Liver (tissue), 3 donors: Measurements from ENCODE around the gene EIPR1.

Experiments
- EGR1 ChIP-seq, 2 donors: IDR thresholded peaks; 2 replicates each; pipeline ENCODE4 v1.6.1; 2016 to 2018; ENCODE audit warnings: antibody characterized with exemption in 2 of 2, low read depth in 2 of 2
- GABPA ChIP-seq, 2 donors: IDR thresholded peaks in 1 of 2; conservative IDR thresholded peaks in 1 of 2; 2 replicates each; pipeline ENCODE4 v1.6.1; 2016; ENCODE audit warnings: antibody characterized with exemption in 2 of 2, mild to moderate bottlenecking in 1 of 2, moderate library complexity in 1 of 2
- RAD21 ChIP-seq, 2 donors: IDR thresholded peaks; 2 replicates each; pipeline ENCODE4 v1.6.1; 2016; ENCODE audit warnings: antibody characterized with exemption in 2 of 2, mild to moderate bottlenecking in 2 of 2
- REST ChIP-seq: IDR thresholded peaks from 2 replicates; pipeline ENCODE4 v1.6.1; 2016; ENCODE audit warnings: antibody characterized with exemption, mild to moderate bottlenecking
- RXRA ChIP-seq, 2 donors: IDR thresholded peaks; 2 replicates each; pipeline ENCODE4 v1.6.1; 2017 to 2018; ENCODE audit warnings: antibody characterized with exemption in 2 of 2, mild to moderate bottlenecking in 1 of 2
- TAF1 ChIP-seq: conservative IDR thresholded peaks from 2 replicates; pipeline ENCODE4 v1.6.1; 2016; ENCODE audit warnings: antibody characterized with exemption, mild to moderate bottlenecking
- YY1 ChIP-seq: IDR thresholded peaks from 2 replicates; pipeline ENCODE4 v1.6.1; 2016; ENCODE audit warnings: antibody characterized with exemption, mild to moderate bottlenecking
- ZBTB33 ChIP-seq: IDR thresholded peaks from 2 replicates; pipeline ENCODE4 v1.6.1; 2016; ENCODE audit warnings: antibody characterized with exemption
- TF ChIP-seq, protein P1 (sequence below): fragments of 150-350 bp; IDR thresholded peaks from 2 replicates; pipeline ENCODE4 v1.5.1; 2017; ENCODE audit warnings: improper control_type of control experiment, low read depth, low read length; ENCODE audit not compliant: missing input control
- donor health status: healthy.
- donor health status: healthy.

- TF ChIP-seq, protein P1, sequence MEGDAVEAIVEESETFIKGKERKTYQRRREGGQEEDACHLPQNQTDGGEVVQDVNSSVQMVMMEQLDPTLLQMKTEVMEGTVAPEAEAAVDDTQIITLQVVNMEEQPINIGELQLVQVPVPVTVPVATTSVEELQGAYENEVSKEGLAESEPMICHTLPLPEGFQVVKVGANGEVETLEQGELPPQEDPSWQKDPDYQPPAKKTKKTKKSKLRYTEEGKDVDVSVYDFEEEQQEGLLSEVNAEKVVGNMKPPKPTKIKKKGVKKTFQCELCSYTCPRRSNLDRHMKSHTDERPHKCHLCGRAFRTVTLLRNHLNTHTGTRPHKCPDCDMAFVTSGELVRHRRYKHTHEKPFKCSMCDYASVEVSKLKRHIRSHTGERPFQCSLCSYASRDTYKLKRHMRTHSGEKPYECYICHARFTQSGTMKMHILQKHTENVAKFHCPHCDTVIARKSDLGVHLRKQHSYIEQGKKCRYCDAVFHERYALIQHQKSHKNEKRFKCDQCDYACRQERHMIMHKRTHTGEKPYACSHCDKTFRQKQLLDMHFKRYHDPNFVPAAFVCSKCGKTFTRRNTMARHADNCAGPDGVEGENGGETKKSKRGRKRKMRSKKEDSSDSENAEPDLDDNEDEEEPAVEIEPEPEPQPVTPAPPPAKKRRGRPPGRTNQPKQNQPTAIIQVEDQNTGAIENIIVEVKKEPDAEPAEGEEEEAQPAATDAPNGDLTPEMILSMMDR = no peak
- TF ChIP-seq EGR1 (IDR thresholded peaks at IDR 0.05; ENCODE audit: low read depth in 2 of 2) = no peak
- TF ChIP-seq YY1 = no peak
- TF ChIP-seq TAF1 = no peak
- TF ChIP-seq REST = no peak
- no peak for TF ChIP-seq RAD21 (IDR thresholded peaks at IDR 0.05)
- no peak for TF ChIP-seq RXRA (IDR thresholded peaks at IDR 0.05)
- TF ChIP-seq GABPA (IDR thresholded peaks at IDR 0.05 in 1 of 2, conservative IDR thresholded peaks at IDR 0.05 in 1 of 2) = no peak
- no peak for TF ChIP-seq ZBTB33
Observed at GRCh38 chr2:3208179-3208578, 169.4 kb downstream of the EIPR1 start.
